Colonic mucosa (tissue), 4 donors: ENCODE measurements around the gene TK1. TPM values are rescaled to one million over a fixed set of nuclear protein-coding genes. Genes with fewer than 3 reads are reported as not detected.
A peak's percentile ranks its signal among the peaks of the same experiment; 100 is the strongest.

ENCODE experiments used
- DNase-seq: peaks from one replicate; pipeline ENCODE4 v3.0.0-alpha.2; 2020
- H3K27ac ChIP-seq: fragments of 200-600 bp; one replicate; pipeline ENCODE4 v1.8.0; 2021
- H3K27me3 ChIP-seq: fragments of 200-600 bp; one replicate; pipeline ENCODE4 v1.8.0; 2021
- H3K36me3 ChIP-seq: fragments of 200-600 bp; one replicate; pipeline ENCODE4 v1.8.0; 2021
- H3K4me1 ChIP-seq: fragments of 200-600 bp; one replicate; pipeline ENCODE4 v1.8.0; 2021; ENCODE audit warnings: mild to moderate bottlenecking
- H3K4me3 ChIP-seq: fragments of 200-600 bp; one replicate; pipeline ENCODE4 v1.8.0; 2021
- H3K9ac ChIP-seq, 2 donors: one replicate each; pipeline ENCODE4 v1.7.0; 2013; ENCODE audit warnings: control low read depth in 2 of 2, low read depth in 2 of 2, low read length in 2 of 2
- H3K9me3 ChIP-seq: fragments of 200-600 bp; one replicate; pipeline ENCODE4 v1.8.0; 2021
- CTCF ChIP-seq: fragments of 200-600 bp; IDR thresholded peaks from one replicate; pipeline ENCODE4 v1.8.0; 2022; ENCODE audit warnings: antibody characterized with exemption, mild to moderate bottlenecking
- intact Hi-C: fragments of 100-400 bp; cut with DNase I; formaldehyde crosslinking; loops from one replicate; pipeline ENCODE4 v1.14.1; 2022
- total RNA-seq, 2 donors: library from RNA; stranded (reverse); fragmentation: NEBNext Ultra II Directional in 1 of 2; extraction: Animal tissue kit (Norgen Biotek cat#: 25700) in 1 of 2; gene quantifications; one replicate each; pipeline ENCODE4 v1.2.1, GENCODE V29; 2021
- donor health status: healthy.
- donor health status: DM: no; HTN: no; CAD: no.
- donor health status: DM: no; HTN: no; CAD: no.

The TK1 gene
- total RNA-seq, 2 donors from 2014 or later = 37.7 to 135 TPM

- Histone ChIP-seq H3K9me3 (no peaks in the 10 kb centered on the region), H3K36me3 (no peaks in the 10 kb centered on the region), H3K27me3 (peaks cover 14% of the 10 kb centered on the region), H3K4me1 (no peaks in the 10 kb centered on the region), H3K4me3 (no peak overlapping the region), H3K27ac (no peak overlapping the region), H3K9ac (no peak overlapping the region)
- peak; percentile 38 for DNase-seq
- no peak for TF ChIP-seq CTCF
- intact Hi-C loops = no loop called here
Measured at GRCh38 chr17:78226759-78227454, 40.1 kb upstream of the TK1 start.

GRCh38 chr17:78226055-78226758, 39.4 kb upstream of the TK1 start:
- no peak for DNase-seq
- H3K4me3 ChIP-seq = no peak overlapping the region
- no peaks in the 10 kb centered on the region for H3K4me1 ChIP-seq
- H3K27me3 ChIP-seq = peaks cover 9% of the 10 kb centered on the region
- intact Hi-C loops = no loop called here
- H3K36me3 ChIP-seq = no peaks in the 10 kb centered on the region
- no peak overlapping the region for H3K27ac ChIP-seq
- H3K9ac ChIP-seq = no peak overlapping the region
- no peaks in the 10 kb centered on the region for H3K9me3 ChIP-seq
- TF ChIP-seq CTCF = no peak

- Histone ChIP-seq H3K36me3 (no peaks in the 10 kb centered on the region), H3K4me3 (no peak overlapping the region), H3K4me1 (no peaks in the 10 kb centered on the region), H3K9ac (no peak overlapping the region), H3K9me3 (no peaks in the 10 kb centered on the region), H3K27me3 (no peaks in the 10 kb centered on the region), H3K27ac (no peak overlapping the region)
- no peak for TF ChIP-seq CTCF
- intact Hi-C loops = no loop called here
- no peak for DNase-seq
Measured at GRCh38 chr17:78225088-78225865, 38.4 kb upstream of the TK1 start.

GRCh38 chr17:78224231-78225087, 37.6 kb upstream of the TK1 start:
- no peaks in the 10 kb centered on the region for H3K9me3 ChIP-seq
- H3K4me1 ChIP-seq = no peaks in the 10 kb centered on the region
- no peaks in the 10 kb centered on the region for H3K36me3 ChIP-seq
- no peak for TF ChIP-seq CTCF
- no peaks in the 10 kb centered on the region for H3K27me3 ChIP-seq
- no peak overlapping the region for H3K9ac ChIP-seq
- H3K27ac ChIP-seq = no peak overlapping the region
- DNase-seq = no peak
- intact Hi-C loops = no loop called here
- no peak overlapping the region for H3K4me3 ChIP-seq

DNA sequence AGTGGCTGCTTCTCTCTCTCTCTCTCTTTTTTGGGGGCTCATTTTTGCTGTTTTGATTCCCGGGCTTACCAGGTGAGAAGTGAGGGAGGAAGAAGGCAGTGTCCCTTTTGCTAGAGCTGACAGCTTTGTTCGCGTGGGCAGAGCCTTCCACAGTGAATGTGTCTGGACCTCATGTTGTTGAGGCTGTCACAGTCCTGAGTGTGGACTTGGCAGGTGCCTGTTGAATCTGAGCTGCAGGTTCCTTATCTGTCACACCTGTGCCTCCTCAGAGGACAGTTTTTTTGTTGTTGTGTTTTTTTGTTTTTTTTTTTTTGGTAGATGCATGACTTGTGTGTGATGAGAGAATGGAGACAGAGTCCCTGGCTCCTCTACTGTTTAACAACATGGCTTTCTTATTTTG, 36.9 kb upstream of the TK1 start:
- TF ChIP-seq CTCF = no peak
- no peak overlapping the region for H3K4me3 ChIP-seq
- H3K9me3 ChIP-seq = no peaks in the 10 kb centered on the region
- DNase-seq = no peak
- no peak overlapping the region for H3K27ac ChIP-seq
- no peaks in the 10 kb centered on the region for H3K36me3 ChIP-seq
- no peaks in the 10 kb centered on the region for H3K4me1 ChIP-seq
- no peak overlapping the region for H3K9ac ChIP-seq
- H3K27me3 ChIP-seq = no peaks in the 10 kb centered on the region
- intact Hi-C loops = no loop called here
